UCSD-AML1 (cell line): ENCODE data around the gene PDE8B.

Experiments
- DNase-seq: peaks from one replicate; lab custom pipeline; 2025; ENCODE audit not compliant: unreplicated experiment; lab: John Stamatoyannopoulos, UW

Gene PDE8B

DNA sequence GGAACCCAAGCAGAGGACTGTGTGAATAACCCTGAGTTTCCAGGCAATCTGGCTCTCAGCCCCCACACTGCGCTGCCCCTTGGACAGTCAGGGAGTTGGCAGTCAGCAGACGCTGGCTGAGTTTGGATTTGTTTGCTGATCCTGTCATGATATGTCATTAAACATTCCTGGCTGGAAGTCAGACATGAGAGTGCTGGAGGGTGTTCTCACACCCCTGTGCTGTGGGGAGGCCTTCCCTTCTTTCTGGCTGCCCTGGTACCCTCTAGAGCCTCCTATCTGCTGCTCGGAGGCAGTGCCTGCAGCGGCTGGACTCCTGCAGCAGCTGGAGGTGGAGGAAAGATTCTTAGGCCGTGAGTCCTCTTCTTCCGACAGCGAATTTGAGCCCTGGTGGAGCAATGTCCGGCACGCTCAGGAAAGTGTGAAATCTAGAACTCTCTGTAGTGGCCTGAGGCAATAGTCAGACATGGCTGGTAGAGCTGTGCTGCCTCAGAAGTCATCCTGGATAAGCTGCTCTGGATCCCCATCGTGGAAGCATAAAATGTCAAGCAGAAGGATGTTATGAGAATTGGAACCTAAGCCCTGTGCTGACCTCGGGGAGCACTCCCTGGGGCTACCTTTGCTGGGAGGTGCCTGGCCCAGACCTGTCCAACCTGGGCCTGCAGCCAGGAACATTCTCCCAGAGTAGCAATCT lies 72.0 kb downstream of the PDE8B start:
- DNase-seq, result no peak

DNA sequence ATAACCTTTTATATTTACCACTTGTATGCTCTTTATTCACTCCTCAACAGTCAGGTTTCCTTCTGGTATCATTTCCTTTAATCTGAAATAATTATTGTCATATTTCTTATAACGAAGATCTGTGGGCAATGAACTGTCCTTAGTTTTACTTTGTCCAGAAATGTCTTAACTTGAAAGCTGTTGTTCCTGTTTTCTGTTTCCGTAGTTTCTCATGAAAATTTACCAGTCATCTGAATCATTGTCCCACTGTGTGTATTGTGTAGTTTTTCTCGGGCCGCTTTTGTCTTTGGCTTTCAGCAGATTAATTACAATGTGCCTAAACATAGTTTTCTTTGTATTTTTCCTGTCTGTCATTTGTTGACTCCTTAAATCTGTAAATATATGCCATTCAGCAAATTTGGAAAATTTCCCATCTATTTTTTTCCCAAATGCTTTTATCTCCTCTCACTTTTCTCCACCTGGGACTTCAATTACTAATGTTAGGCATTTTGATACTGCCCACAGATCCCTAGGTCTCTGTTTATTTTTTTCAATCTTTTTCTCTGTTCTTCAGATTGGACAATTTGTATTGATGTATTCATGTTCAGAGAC lies 74.9 kb downstream of the PDE8B start:
- no peak for DNase-seq

DNA sequence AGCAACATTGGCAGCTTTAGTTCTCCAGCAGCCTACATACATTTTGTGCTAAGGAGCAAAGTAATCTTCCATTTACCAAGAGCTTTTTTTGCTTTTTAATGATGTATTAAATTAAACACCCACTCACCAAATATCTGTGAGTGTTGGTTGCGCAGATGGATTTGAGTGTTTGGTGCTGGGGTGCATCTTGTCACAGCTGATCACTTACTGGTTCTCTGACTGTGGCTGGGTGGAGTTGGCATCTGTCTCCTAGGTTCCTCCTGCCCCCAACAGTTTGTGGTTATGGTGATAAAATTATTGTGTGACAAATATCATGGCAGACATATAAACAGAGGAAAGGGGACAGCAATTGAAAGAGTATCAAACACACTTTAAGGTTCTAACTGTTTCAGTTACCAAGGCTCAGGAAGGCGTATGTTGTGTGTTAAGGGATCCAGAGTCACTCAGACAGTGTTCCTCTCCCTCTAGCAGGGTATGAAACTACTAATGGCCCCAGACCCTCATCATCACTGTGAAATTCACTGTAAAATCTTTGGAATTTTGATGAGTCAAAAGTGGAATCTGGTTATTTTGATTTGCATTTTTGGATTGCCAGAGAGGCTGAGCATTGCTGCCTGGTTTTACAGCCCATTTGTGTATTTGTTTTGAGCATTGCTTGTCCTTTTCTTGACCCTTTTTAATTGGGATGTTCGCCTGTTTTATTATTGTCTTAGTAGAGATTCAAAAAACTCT lies 81.7 kb downstream of the PDE8B start:
- DNase-seq, result no peak

DNA sequence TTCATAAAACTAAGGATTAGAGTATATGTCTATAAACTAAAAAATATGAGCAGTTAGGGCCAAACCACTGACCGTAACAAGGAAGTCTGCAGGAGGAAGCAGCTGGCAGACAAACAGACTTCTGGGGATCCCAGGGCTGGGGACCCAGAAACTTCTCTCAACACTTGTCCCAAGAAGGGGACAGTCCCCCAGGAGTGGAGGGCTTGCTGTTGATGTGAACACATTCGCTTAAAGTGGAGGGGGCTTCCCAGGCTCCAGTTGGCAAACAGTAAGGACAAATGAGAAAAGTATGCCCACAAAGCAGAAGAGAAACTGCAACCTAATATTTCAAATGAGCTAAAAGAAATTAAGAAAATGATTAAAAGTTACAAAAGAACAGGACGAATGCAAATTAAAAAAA lies 83.7 kb downstream of the PDE8B start:
- DNase-seq, result no peak

DNA sequence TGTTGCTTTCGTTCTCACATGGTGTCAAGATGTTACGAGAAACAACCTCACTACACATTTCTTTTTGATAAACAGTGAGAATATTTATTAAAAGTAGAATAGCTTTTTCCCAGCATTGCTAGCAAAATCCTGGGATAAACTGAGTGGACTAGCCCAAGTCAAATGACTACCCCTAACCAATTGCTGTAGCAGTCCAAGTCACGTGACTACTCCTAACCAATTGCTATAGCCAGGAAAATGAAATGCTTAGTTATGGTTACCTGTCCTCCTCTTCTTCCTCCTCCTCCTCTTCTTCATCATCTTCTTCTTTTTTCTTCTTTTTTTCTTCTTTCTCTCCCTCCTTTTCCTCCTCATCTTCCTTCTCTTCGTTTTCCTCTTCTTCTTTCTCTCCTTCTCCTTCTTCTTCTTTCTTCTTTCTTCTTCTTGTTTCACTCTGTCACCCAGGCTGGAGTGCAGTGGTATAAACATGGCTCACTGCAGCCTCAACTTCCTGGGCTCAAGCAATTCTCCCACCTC lies 85.4 kb downstream of the PDE8B start:
- DNase-seq, result no peak

DNA sequence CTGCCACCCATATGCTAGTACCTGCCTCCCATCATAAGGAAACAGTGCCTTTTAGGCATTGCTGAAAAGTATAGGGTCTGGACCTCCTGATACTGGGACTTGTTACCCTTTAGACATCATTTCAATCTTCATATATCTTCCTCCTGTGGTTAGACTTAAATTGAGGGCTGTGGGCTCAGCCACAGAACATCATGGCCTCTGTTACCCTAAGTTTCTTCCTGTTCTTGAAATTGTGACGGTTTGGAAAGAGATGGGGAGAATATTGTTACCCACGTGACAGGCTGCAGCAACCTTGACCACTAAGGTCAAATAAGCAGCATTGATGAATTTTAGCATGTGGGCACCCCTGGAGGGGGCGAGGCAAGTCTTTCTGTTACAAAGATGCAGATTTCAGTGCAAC lies 87.7 kb downstream of the PDE8B start:
- no peak for DNase-seq

DNA sequence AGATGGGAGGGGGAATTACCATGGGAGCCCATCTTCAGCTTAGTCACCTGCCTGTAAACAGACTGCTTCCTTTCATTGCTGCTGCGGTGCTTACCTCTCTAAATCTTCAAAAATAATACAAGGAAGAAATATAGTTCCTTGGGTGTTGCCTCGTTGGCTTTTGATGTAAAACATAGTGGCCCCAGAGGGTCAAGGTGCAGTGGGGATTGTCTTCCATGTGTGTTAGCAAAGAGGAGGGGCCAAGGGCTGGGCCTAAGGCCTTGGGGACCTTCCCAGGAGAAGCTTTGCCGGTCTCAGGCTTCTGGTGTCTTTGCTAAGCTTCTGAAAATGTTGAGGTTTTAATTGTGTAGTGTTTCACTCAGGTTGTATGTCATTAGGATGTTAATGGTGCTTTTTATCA lies 90.0 kb downstream of the PDE8B start:
- no peak for DNase-seq

DNA sequence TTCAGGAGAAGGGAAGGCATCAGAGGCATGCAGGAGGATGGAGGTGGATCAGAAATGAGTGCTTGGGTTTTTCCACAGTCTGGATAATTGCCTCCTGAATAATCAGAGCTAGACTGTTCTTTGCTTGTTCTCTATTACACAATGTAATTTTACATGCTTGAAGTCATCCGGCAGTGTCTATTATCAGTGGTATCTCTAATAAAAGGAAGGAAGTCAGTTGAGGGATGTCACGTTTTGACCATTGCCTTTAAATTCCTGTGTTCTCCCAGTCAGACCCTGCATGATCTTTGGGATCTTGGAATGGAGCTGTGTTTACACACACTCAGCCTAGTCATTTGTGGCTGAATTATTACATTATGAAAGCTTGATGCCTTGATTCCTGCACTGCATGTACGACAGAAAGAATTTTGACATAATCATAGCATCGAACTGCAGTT lies 91.0 kb downstream of the PDE8B start:
- no peak for DNase-seq

DNA sequence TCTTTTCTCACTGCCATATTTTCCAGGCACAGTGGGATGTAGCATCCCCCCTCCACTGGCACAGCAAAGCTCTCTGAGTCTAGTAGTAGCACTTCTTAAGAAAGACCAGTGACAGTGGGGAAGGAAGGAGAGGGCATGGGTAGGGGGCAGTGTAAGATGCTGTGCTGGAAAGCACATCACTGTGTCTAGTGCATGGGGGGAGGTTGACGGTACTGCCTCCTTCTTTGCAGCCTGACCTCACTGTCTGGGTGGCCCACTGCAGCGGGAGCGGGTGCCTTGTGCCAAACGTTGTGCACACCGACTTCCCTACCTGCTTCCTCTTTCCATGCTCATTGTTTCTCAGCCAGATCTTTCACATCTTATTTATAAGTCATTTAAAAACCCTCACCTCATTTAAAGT lies 91.8 kb downstream of the PDE8B start:
- no peak for DNase-seq

DNA sequence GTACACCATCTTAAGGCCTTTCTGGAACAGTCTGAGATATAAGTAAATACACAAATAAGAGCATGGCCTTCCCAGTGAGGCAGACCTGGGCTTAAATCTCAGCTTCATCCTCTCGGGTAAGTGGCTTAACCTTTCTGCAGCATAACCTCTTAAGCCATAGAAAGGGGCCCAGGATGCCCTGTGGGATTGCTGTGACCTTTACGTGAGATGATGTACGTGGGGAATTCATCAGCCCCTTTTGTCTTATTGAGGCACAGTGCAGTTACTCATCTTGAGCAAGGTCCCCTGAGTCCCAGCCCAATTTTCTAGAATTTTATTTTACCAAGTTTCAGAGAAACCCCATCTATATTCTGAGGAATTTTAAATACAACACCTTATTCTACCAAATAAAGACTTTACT lies 92.2 kb downstream of the PDE8B start:
- DNase-seq, result no peak

DNA sequence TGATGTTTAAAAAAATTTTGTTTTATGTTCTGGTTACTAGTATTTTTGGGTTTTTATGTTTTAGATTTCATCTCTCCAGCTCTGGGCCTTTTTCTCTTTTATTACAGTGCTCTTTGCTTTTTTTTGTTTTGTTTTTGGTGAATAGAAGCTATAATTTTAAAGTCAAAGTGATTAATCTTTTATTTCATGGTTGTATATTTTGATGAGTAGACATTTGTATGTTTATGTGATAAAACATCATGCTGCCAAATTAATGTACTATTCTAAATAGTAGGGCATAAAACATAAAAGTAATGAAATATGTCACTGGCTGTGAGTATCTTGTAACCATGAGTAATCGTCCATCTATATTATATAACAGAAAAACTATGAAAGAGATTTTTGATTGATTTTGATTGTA lies 93.9 kb downstream of the PDE8B start:
- DNase-seq, result no peak

DNA sequence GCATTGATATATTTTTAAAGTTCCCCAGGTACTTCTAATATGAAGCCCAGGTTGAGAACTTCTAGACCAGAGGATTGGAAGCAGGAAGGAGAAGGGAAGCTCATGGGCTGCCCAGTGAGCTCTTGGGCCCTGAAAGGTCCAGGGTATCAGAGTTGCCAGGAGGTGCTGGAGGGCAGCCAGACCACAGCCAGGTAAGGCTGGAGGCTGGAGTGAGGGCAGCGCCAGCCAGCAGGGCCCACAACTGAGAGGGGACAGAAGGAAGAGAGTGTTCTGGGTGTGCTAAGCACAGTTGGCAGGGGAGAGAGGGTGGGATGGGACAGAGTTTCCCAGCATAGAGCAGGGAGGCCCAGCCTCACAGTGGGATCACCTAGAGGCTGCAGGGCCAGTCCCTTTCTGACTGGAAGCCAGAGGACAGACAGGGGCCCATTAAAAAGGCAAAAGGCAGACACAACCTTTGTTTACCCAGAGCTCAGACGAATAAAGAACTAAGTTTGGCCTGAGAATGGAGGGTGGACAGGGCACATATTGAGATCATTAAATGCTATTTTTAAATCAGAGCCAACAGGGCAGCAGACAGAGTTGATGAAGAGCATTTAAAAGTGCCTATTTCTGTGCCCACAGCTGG lies 94.9 kb downstream of the PDE8B start:
- DNase-seq, result no peak

DNA sequence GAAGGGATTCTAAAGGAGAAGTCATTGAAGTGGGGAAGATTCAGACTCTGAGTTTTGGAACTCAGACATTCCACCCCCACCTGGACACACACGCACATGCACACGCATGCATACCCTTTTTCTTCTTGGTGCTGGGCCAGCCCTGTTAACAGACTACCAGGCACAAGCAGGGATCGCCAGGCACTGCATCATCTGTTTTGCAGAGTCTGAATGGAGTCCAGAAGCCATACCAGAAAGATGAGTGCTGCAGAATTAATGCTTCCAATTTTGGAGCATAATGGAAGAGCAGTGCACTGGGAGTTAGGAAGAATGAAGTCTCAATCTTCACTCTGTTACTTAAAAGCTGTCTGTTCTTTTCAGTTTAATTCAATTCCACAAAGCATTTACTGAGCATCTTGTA lies 95.5 kb downstream of the PDE8B start:
- DNase-seq, result no peak

DNA sequence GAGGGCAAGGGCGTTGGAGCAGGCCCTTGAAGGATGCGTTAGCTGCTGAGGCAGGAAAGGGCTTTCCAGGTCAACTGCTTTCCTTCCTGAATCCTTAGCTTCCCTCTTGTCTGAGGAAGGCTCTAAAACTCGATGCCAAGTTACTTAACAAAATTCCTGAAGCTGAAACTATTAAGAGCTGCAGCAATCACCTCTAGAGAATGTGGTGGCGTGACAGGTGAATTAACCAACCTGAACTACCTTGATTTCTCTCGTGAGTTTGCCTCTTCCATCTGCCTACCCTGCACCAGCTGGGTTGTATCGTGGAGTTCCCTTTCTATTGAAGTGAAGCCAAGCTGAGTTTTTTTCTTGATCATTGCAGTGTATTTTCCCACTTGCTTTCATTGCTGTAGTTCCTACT lies 96.1 kb downstream of the PDE8B start:
- no peak for DNase-seq

DNA sequence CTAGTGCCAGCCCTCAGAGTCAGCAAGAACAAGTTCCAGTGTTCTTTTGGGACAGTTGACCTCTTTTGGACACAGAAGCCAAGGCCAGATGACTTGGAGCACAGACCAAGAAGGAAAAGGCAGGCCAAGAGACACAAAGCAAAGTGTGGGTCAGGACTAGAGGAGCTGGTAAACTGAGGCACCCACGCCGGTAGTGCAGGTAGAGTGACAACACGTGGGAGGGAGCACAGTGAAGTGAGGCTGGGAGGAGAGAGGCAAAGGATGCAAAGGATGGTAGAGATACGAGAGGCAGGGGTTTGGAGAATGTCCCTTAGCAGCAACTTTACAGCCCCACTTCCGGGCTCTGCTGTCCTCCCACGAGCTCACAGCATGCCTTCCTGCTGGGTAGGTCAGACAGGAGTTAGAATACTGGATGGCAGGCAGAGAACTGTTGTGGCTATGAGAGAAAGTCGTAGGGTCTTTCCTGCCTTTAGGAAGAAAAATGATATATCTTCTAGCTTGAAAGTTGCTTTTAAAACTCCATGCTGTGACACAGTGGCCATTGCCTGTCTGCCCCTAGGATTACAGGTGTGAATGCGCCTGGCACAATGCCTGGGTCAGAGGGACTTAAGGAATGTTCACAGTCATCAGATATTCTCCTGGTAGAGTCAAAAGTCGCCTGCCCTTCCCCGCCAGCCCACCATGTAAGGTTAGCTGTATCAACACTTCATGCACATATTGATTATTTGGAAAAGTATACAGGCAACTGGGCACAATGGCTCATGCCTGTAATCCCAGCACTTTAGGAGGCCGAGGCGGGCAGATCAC lies 97.9 kb downstream of the PDE8B start:
- DNase-seq, result no peak

DNA sequence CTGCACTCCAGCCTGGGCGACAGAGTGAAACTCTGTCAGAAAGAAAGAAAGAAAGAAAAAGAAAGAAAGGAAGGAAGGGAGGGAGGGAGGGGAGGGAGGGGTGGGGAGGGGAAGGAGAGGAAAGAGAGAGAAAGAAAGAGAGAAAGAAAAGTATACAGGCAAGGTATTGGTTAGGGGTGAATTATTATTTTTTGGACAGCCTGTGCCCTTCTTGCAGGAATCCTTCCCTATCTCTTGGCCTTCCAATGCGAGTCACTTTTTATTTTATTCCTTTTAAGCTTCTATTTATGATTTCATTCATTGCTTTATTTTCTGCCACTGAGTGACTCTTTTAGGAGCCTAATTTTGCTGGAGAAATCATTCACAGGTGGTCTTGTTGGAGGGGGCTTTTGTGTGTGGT lies 98.7 kb downstream of the PDE8B start:
- no peak for DNase-seq

DNA sequence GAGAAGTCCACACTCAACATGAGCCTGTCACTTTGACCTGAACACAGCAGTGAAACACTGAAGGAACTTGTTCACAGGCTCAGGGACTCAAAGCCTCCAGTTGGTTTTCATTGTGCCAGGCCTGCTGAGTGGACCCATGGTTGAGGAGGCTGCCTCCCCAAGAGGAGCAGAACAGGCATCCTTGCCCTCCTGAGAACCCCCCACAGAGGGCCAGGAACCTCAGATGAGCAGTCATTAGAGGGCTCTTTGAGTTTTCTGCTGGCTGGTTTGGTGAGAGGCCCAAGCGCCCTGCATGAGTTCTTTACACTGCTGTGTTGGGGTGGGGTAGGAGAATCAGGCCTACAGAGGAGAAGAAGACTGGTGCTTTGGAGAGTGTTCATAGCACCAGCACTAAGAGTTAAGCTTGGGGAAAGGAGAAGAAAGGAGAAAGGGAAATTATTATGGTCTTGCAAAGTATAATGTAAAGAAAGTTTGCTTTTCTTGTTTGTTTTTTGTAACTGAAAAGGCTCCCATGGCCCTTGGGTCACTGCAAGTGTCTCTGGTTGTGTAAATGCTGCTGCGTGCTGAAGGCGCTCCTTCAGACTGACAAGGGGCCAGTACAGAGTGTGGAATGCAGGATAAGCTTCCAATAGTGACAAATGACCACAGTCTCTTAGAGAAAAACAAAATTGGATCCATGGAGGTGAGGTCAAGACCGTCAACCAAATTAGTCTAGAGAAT lies 100.2 kb downstream of the PDE8B start:
- no peak for DNase-seq

DNA sequence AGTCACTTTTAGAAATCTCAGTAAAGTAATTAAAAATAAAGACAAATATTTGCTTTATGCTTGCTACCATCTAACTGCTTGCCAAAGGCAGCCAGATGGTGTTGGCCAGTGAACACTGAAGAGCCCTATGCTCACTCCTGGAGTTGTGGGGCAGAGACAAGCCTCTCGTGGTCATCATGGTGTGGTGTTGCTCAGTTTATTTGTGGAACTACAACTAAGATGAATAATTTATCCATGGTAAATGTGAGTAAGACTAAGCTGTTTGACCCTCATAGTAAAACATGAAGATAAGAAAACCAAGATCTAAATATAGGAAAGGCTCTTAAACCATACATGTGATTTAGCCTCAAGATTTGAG lies 100.7 kb downstream of the PDE8B start:
- no peak for DNase-seq

DNA sequence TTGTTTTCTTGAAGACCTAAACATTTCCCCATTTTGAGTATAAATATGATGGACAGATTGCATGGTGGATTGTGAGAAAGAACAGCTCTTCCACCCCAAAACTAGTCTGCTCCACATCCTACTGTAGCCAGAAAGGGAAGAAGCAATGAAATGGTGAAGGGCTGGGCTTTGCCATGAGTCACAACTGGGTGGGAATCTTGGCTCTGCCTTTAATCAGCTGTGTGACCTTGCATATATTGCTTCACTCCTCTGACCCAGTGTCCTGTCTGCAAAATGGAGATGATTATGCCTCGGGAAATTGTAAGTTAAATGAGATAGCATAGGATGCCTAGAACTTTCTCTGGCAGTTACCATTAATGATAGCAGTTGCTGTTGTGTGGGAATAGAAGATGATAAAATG lies 101.9 kb downstream of the PDE8B start:
- DNase-seq, result no peak

DNA sequence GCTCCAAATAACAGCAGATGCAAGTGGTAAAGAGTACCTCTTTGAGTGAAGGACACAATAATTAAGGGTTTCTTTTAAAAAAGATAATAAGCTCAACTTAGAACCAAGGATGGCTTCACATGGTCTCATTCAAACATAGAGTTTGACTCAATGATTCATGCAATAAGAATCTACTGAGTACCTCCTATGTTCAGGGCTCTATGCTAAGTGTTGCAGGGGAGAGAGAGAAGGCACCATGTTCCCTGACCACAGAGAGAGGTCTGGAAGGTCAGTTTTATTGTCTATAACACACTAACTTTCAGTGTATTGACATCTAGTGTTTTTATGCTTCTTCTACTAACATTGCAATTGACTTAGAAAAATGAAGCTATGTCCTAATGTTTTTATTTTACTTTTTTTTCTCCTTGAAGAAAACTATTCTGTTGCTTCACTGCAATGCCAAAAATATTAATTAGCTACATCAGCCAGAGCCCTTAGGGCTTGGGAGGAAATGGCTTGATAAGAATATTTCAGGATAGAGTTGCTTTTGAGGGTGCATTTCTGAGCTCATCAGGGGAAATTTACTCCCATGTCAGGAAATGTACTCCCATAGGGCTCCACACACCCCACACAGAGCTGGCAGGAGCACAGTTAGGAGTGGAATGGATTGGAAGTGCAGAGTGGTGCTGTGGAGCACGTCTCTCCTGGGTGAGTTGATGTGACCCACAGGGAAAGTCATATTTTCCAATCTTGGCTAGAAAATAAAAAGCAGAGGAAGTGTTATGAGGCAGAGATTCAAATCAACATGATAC lies 106.6 kb downstream of the PDE8B start:
- DNase-seq, result no peak
